Glomerular visceral epithelial cell (primary cell): Measurements from ENCODE around the gene ADCY4.
"Not testable (repeated sequence)": the region's sequence is repeated elsewhere in the genome, so short reads cannot be mapped to it uniquely, and the experiment has no call there.

ENCODE experiments used
- DNase-seq: peaks from one replicate; pipeline ENCODE4 v3.0.0-alpha.2; 2016; ENCODE audit errors: extremely low spot score

ADCY4 gene

GRCh38 chr14:24338843-24339242, 4.0 kb upstream of the ADCY4 start:
- DNase-seq, result no peak

- no peak for DNase-seq
Observed at GRCh38 chr14:24337824-24338175, 2.9 kb upstream of the ADCY4 start.

- DNase-seq, result no peak
Observed at GRCh38 chr14:24337144-24337823, 2.4 kb upstream of the ADCY4 start.

- no peak for DNase-seq
Observed at GRCh38 chr14:24335461-24336171, 745 bp upstream of the ADCY4 start.

- peak; percentile 56 for DNase-seq
Observed at GRCh38 chr14:24332268-24332993, 2.4 kb downstream of the ADCY4 start.

GRCh38 chr14:24331731-24332267, 3.1 kb downstream of the ADCY4 start:
- no peak for DNase-seq

- no peak for DNase-seq
Observed at GRCh38 chr14:24330973-24331674, 3.7 kb downstream of the ADCY4 start.

- DNase-seq, result no peak
Observed at GRCh38 chr14:24329736-24330135, 5.1 kb downstream of the ADCY4 start.

GRCh38 chr14:24329073-24329663, 5.7 kb downstream of the ADCY4 start:
- no peak for DNase-seq

- DNase-seq, result not testable (repeated sequence)
Observed at GRCh38 chr14:24327914-24328313, 7.0 kb downstream of the ADCY4 start.

- no peak for DNase-seq
Observed at GRCh38 chr14:24327303-24327702, 7.6 kb downstream of the ADCY4 start.

- no peak for DNase-seq
Observed at GRCh38 chr14:24325963-24326362, 8.9 kb downstream of the ADCY4 start.

- no peak for DNase-seq
Observed at GRCh38 chr14:24325041-24325530, 9.8 kb downstream of the ADCY4 start.

GRCh38 chr14:24324024-24324423, 10.8 kb downstream of the ADCY4 start:
- DNase-seq, result no peak

- DNase-seq, result no peak
Observed at GRCh38 chr14:24323341-24323740, 11.5 kb downstream of the ADCY4 start.

GRCh38 chr14:24322672-24323071, 12.2 kb downstream of the ADCY4 start:
- DNase-seq, result no peak

GRCh38 chr14:24321212-24321975, 13.5 kb downstream of the ADCY4 start:
- DNase-seq, result no peak

- DNase-seq, result no peak
Observed at GRCh38 chr14:24317141-24317928, 17.5 kb downstream of the ADCY4 start.

- no peak for DNase-seq
Observed at GRCh38 chr14:24316597-24316950, 18.3 kb downstream of the ADCY4 start.
